Measurements from ENCODE around the gene FN1. TPM values are rescaled to one million over a fixed set of nuclear protein-coding genes. Genes with fewer than 3 reads are reported as not detected.
A peak's percentile ranks its signal among the peaks of the same experiment; 100 is the strongest.

The FN1 gene
- total RNA-seq, 1 experiment from 2014 or later: 39.4 TPM

DNA sequence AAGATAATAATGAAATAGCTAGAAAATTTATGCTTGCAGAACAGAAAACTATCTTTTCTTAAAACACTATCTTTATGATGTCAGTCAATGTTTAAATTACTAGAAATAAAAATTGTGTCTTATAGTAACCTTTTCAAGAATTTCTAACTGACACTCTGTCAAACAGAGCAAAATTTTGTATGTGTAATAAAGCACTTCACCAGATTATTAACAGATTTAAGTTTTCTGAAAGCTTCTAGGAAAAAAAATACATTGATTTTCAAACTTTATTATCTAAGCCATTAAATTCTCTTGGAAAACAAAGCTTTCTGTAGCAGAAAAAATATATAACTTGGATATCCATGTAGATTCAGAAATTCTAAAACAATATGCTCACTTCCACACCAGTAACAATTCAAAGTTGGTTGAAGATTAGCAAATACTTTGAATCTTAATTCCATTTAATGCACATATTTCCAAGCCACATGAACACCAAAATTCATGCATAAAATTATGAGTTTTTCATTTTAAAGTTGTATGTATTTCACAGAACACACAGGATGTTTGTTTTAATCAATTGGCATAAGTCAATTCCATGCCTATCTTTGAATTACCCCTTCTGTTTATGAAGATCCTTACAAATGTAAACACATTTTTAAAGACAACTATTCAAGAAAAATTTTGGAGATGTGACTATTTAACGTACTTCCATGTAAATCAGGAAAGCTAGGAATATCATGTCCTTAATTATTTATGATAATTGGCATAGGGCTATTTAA, 19.9 kb downstream of the FN1 start:
- Histone ChIP-seq H3K4me1 (replicated peaks; ENCODE audit: insufficient read depth) (peaks cover 17% of the 10 kb centered on the region), H3K27ac (no peak overlapping the region), H4K20me1 (ENCODE audit: insufficient read depth) (no peaks in the 10 kb centered on the region), H2AFZ (no peak overlapping the region), H3K27me3 (ENCODE audit: insufficient read depth, low read depth) (no peaks in the 10 kb centered on the region), H3K4me2 (no peak overlapping the region), H3K9me2 (ENCODE audit: insufficient read depth) (no peaks in the 10 kb centered on the region), H3K36me3 (ENCODE audit: low read depth) (no peaks in the 10 kb centered on the region), H3K9me3 (ENCODE audit: insufficient read depth, low read depth) (no peaks in the 10 kb centered on the region; the same call in 1 of the 2 replicates), H3K4me3 (no peak overlapping the region), H3K79me2 (ENCODE audit: low read depth) (no peaks in the 10 kb centered on the region), H3F3A (ENCODE audit: insufficient read depth, low read depth) (peaks cover 8% of the 10 kb centered on the region)
- DNase-seq: no peak
- BruUV-seq (replicated peaks): no TSS peak
- intact Hi-C loops (cut with micrococcal nuclease; ENCODE audit: unreplicated experiment): no loop called here
- no peak for TF ChIP-seq EZH2 (IDR thresholded peaks at IDR 0.05; ENCODE audit: low read depth)
- POLR2A ChIA-PET (ENCODE audit: unreplicated experiment): interaction anchor here (0.5 kb wide), 1 partner anchor 803 kb away, joined by 3 read pairs; no protein-coding TSS in a partner anchor
- CTCF ChIA-PET: no interaction called here

- intact Hi-C loops (cut with micrococcal nuclease; ENCODE audit: unreplicated experiment): no loop called here
- no peak overlapping the region for H3K4me2 ChIP-seq
Observed at GRCh38 chr2:215415218-215415617, 20.6 kb downstream of the FN1 start.

DNA sequence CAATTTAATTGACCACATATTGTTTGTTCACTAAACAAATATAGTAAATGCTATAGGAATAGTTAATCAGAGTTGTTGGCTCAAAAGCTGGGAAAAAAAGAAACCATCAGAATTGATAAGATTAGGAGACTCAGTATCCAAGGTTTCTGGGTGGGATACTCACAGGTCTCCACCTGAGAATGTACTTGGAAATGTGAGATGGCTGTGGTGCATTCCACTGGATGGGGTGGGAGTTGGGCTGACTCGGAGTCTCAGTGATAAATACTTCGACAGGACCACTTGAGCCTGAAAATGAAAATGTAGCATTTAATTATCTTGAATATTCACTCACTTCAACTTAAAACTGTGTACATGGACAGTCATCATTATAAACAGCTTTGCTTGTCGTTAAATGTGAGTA, 21.2 kb downstream of the FN1 start:
- Histone ChIP-seq H4K20me1 (ENCODE audit: insufficient read depth) (no peaks in the 10 kb centered on the region), H3K36me3 (ENCODE audit: low read depth) (no peaks in the 10 kb centered on the region), H3K79me2 (ENCODE audit: low read depth) (no peaks in the 10 kb centered on the region)

More at GRCh38 chr2:215415218-215415617, 20.6 kb downstream of the FN1 start:
- TF ChIP-seq EZH2 (IDR thresholded peaks at IDR 0.05; ENCODE audit: low read depth) (no peak), CTCF (conservative IDR thresholded peaks at IDR 0.05) (no peak)
- no peaks in the 10 kb centered on the region for H3K9me2 ChIP-seq (ENCODE audit: insufficient read depth)
- H3K27me3 ChIP-seq (ENCODE audit: insufficient read depth, low read depth): no peaks in the 10 kb centered on the region
- no peak overlapping the region for H3K27ac ChIP-seq
- no peaks in the 10 kb centered on the region for H3K79me2 ChIP-seq (ENCODE audit: low read depth)
- DNase-seq: peak in 1 of 2 experiments; percentile 42
- H3K4me1 ChIP-seq (replicated peaks; ENCODE audit: insufficient read depth): peaks cover 24% of the 10 kb centered on the region
- H4K20me1 ChIP-seq (ENCODE audit: insufficient read depth): no peaks in the 10 kb centered on the region
- ChIA-PET CTCF (no interaction called here), POLR2A (ENCODE audit: unreplicated experiment) (no interaction called here)
- peaks cover 16% of the 10 kb centered on the region for H3F3A ChIP-seq (ENCODE audit: insufficient read depth, low read depth)
- no peaks in the 10 kb centered on the region; the same call in 1 of the 2 replicates for H3K9me3 ChIP-seq (ENCODE audit: insufficient read depth, low read depth)
- no peak overlapping the region for H3K4me3 ChIP-seq
- H2AFZ ChIP-seq: no peak overlapping the region
- no peaks in the 10 kb centered on the region for H3K36me3 ChIP-seq (ENCODE audit: low read depth)
- BruUV-seq (replicated peaks): no TSS peak

More for the DNA sequence above, 21.2 kb downstream of the FN1 start:
- BruUV-seq (replicated peaks): no TSS peak
- Histone ChIP-seq H3K4me3 (no peak overlapping the region), H3K27ac (no peak overlapping the region), H3F3A (ENCODE audit: insufficient read depth, low read depth) (peaks cover 22% of the 10 kb centered on the region), H3K27me3 (ENCODE audit: insufficient read depth, low read depth) (no peaks in the 10 kb centered on the region), H2AFZ (no peak overlapping the region), H3K4me1 (replicated peaks; ENCODE audit: insufficient read depth) (peaks cover 30% of the 10 kb centered on the region), H3K9me2 (ENCODE audit: insufficient read depth) (no peaks in the 10 kb centered on the region), H3K9me3 (ENCODE audit: insufficient read depth, low read depth) (no peaks in the 10 kb centered on the region; the same call in 1 of the 2 replicates), H3K4me2 (no peak overlapping the region)
- CTCF ChIA-PET: no interaction called here
- intact Hi-C loops (cut with micrococcal nuclease; ENCODE audit: unreplicated experiment): loop anchor here (5.0 kb wide), 1 partner anchor 102 kb away; the partner anchor contains the start of gene ATIC
- POLR2A ChIA-PET (ENCODE audit: unreplicated experiment): no interaction called here
- TF ChIP-seq CTCF (conservative IDR thresholded peaks at IDR 0.05) (no peak), EZH2 (IDR thresholded peaks at IDR 0.05; ENCODE audit: low read depth) (no peak)
- no peak for DNase-seq

Data from PC-9 (cell line).